HG02870 (cell line): Measurements from ENCODE around the gene SFSWAP.
"Not testable (repeated sequence)": the region's sequence is repeated elsewhere in the genome, so short reads cannot be mapped to it uniquely, and the experiment has no call there.

Experiments used
- ATAC-seq: cut with Tn5 transposase; IDR thresholded peaks from one replicate; pipeline ENCODE4 v1.9.1; 2021; ENCODE audit warnings: mild to moderate bottlenecking, moderate library complexity; ENCODE audit not compliant: unreplicated experiment

Gene SFSWAP

DNA sequence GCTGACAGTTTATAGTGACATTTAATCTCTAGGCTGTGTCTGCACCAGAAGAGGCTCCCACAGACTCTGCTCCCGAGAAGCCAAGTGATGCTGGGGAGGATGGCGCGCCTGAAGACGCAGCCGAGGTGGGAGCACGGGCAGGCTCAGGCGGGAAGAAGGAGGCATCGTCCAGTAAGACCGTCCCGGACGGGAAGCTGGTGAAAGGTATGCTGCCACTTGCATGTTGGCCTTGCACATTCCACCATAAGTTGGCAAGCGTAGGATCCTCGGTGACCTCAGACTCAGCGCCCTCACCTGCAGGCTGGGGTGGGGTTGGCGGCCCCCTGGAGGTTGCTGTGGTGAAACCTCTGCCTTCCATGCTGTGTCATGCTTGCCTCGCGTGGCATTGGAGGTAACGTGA, 45.6 kb downstream of the SFSWAP start:
- ATAC-seq = no peak

DNA sequence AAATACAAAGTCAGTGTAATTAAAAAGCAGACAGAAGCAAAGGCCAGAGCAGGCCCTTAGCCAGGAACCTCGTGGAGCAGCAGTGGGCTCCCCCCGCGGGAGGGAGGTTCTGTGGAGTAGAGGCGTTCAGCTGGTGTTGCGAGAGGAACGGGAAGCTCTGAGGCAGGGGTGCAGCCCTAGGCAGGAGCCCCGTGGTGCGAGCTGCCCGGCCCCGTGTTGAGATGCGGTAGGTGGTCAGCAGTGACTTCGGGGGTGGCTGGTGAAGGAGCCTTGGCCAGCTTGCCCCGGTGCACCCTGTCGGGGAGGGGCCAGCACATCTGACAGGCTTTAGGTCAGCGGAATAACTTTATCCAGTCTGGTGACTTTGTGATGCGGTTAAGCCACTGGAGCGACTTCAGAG, 46.2 kb downstream of the SFSWAP start:
- ATAC-seq = no peak

DNA sequence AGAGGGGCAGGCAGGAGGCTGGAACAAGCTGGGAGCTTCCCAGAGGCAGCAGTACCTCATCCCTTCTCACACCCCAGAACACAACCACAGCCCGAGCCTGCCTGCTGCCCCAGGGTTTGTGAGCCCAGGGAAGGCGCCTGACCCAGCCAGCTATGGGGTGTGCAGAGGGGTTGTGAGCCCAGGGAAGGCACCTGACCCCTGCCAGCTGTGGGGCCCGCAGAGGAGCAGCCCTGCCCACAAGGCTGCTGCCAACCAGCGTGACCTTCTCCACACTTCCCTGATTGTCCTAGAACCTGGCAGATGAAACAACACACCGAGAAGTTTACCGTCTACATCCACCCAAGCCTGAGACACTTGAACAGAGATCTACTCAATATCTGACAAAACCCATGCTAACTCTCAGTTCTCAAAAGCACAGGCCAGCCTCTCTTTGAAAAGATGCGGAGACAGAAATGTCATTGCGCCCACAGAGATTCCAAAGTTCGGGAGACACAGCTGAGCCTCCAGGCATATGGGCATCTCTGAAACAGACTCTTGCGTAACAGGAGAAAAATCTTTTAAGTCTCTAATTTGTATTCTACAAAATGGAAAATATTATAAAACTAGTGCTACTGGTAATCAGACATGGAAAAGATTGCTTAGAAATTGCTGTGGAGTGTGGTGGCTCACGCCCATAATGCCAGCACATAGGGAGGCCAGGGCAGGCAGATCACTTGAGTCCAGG, 47.3 kb downstream of the SFSWAP start:
- no peak for ATAC-seq

DNA sequence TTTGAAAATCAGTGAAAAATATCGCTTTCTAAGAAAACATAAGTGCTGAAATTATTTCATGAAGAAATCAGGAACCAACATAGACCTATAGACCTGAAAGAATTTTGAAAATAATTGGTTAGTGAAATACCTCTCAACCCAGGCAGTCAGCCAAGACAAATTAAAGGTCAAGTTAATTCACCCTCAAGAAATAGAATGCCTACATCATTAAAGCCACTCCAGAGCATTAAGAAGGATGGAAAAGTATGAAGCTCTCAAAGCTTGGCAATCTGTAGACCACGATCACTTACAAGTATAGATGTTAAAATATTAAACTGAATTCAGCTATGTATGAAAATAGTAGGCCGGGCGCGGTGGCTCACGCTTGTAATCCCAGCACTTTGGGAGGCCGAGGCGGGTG, 48.3 kb downstream of the SFSWAP start:
- ATAC-seq = no peak

DNA sequence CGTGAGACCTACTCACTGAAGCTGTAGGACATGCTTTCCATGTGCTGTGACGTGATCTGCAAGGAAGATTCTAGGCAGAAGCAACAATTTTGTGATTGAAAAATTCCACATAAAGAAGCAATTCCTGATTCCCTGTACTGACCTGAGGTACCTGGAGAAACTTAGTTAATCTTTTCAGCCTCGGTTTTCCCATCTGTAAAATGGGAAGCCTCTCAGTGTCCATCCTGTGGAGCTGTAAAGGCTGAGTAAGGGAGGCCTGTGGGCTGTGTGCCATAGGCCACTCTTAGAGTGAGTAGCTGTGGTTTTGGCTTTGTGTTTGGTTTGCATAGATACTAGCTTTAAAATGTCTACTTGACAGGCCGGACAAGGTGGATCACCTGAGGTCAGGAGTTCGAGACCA, 50.7 kb downstream of the SFSWAP start:
- ATAC-seq = no peak

DNA sequence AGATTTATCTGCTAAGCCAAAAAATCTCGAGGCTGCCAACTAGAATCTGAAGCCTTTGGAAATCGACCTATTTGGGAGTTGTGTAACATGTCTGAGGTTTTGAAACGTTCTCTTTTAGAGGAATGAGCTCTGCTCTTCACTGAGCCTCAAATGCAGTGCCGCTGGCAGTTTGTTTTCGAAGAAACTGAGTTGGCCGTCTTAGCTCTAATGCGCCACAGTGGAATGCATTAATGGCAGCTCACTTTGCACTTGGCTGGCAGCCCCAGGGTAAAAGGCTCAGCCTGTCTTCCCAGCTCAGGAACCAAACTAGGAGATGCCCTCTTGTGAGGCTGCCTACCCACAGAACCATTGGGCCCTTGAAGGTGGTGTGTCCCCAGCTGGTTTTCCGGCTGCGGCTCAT, 53.8 kb downstream of the SFSWAP start:
- ATAC-seq = no peak

DNA sequence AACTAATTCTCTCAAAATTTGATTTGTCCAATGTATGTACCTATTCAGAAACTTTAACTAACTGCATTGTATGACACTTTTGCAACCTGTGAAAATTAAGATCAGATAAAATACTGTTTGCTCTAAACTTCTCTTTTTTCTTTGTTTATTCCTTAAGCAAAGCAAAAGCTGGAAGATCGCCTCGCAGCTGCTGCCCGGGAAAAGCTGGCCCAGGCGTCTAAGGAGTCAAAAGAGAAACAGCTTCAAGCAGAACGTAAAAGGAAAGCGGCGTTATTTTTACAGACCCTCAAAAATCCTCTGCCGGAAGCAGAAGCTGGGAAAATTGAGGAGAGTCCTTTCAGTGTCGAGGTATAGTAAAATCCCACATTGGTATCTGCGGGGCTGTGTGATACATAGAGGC, 55.1 kb downstream of the SFSWAP start:
- no peak for ATAC-seq

DNA sequence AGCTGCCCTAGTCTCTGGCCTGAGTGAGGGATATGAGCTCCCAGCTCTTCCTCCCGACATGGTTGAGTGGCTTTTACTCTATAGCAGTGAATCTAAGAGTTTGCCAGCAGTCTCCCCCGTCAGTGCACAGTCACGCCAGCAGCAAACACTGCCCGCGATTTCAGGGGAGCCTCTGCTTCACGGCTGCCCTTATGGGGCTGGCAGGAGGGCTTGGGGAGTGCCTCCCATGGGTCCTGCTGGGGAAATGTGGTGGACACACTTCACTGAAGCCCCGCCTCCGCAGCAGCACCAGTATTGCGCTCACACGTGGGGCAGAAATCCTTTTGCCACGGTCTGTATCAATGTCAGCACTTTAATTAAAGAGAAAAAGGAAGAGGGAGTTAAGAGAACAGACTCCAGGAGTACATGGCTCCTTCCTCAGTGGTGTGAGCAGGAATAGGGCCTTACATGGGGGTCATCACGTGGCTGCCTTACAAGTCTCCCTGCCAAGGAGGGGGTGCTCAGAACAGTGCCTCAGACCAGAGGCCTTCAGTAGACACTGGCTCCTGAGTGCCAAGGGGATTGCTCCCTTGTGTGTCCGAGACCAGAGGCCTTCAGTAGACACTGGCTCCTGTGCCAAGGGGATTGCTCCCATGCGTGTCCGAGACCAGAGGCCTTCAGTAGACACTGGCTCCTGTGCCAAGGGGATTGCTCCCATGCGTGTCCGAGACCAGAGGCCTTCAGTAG, 55.7 kb downstream of the SFSWAP start:
- no peak for ATAC-seq

DNA sequence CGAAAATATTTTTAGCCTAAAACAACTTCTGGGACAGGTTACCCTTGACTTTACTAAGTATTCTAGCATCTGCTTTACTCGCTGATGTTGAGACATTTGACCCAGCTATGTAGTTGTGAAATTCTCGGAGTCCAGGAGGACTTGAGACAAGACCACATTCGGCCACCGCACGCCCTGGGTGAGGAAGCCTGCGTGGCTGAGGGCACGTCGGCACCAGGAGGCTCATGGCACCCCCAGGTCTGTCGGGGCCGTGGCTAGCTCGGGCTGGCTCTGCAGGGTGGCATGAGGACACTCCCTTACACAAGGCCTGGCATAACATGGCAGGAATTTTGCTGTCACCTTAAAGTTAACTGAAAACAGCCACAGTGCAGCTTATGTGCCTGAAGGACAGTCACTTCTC, 59.2 kb downstream of the SFSWAP start:
- ATAC-seq = no peak

DNA sequence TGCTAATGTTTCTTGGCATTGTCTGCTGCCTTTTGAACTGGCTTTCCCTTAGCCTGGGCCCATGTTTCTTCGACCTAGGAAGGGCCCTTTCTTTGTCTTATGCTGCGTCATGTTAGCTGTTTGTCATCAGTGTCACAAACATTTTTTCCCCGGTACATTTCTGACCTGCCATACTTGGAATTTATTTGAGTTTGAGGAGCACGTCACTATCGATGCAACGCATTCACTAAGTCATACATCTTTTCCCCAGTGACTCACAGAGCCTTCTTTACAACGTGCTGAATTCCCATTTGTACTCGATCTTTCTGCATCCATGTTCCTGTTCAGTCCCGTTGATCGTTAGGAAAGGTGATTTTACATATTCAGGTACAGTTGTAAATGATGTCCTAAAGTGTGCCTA, 61.1 kb downstream of the SFSWAP start:
- ATAC-seq = no peak

DNA sequence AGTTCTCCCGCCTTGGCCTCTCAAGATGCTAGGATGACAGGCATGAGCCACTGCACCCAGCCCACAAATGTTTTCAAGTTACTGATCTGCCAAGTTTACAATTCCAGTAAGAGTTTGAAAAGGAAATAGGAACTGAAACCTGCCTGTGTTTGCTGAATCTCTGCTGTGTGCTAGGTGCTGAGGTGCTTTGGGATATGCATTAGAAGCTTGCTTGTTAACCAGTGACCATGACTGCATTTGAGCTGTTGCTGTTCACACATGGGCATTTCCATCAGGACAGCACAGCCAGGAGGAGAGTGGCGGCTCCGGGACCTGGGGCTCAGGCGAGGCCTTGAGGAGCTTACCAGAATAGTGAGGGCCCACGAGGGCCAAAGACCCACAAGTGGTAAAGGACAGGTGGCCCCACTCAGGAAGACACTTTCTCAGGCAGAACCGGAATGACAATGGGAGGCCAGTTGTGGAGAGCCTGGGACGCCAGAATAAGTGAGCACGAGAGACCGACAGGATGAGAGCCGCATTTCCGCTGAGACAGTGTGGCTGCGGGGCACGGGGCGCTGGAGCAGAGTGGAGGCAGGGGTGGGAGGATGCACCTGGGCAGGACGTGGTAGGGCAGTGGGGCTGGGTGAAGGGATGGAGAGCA, 62.8 kb downstream of the SFSWAP start:
- peak; percentile 72 for ATAC-seq

DNA sequence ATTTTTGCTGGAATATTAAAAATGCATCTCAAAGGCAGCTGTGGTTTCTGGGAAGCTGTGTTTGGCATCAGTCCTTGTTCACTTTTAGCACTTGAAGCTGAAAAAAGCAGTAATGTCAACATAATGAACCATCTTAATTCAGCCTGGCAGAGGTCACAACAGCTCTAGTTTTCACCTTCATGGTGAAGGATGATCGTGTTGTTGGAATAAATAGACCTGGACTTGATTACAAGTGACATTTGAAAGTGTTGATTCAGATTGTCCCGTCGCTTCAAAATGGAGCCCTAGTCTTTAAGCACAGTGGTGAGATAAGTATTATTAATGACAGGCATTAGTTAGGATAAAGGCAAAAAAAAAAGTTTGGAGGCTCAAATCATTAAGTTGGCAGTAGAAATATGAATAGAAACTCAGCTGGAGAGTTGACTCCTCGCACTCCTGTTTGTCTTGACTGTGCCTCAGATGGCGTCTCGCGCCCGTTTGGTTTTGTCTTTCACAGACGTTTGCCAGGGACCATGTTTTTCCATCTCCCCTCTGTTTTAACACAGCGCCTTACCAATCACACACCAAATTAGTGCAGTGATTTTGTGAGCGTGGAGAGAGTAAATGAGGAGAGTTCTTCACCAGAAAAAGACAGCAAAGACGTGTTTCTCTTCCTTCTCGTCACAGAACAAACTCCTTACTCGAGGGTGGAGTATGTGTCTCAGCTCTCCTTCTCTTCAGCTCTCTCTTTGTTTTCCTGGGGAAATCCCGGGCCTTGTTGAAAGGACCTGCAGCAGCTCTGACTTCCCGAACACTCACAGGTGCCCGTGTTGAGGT, 63.9 kb downstream of the SFSWAP start:
- ATAC-seq = no peak

DNA sequence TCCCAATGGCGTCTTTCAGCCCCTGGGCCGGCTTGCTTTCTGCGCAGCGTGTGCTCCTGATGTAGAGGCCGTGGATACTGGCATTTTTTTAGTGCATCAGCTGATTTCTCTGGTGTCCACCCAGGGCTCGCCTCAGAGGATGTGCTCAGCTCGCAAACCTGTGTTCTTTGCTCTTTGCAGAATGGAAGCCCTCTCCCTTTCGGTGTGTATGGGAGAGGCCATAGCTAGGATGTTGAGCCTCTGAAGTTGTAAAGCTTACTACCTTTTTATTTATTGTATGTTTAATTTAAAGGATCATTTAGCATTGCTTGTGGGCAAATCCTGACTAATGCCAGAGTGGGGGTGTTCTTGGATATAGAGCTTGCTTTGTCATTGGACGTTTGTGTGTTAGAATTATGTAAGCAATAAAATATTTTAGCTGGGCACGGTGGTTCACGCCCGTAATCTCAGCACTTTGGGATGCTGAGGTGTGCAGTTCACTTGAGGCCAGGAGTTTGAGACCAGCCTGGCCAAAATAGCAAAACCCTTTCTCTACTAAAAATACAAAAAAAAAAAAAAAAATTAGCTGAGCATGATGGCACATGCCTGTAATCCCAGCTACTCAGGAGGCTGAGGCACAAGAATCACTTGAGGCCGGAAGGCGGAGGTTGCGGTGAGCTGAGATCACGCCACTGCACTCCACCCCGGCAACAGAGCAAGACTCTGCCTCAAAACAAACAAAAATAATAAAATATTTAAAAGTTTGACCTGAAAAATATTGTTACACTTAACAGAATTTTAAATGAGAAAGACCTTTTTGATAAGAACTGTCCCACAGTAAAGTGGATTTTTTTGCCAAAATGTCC, 64.7 kb downstream of the SFSWAP start:
- ATAC-seq = no peak

DNA sequence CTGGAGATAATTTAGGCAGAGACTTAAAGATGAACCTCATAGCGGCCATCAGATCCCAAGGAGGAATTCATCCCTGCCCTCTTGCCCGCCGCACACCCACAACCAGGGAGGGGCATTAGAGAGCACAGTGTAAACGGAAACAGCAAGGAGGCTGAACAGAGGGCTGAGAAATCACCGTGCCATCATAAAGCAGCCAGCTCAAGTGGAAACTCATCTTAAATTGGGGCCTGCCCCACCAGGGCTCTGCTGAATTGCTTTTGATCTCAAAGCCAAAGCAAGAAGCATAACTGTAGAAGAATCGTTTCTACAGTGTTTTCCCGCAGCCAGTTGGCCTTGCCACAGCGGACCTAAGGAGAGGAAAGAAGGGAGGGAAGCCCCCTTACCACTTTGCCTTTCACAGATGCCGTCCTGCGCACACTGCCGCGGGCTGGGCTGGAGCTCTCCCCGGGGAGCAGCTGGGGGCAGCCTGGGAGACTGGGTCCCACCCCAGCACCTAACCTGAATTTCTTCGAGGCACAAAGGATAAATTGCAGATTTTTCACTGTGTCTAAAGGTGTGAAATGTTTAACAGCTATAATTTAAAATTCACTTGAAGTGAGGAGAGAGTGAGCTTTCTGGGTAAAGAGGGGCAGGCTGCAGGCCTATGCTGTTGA, 65.5 kb downstream of the SFSWAP start:
- ATAC-seq = peak; percentile 30

DNA sequence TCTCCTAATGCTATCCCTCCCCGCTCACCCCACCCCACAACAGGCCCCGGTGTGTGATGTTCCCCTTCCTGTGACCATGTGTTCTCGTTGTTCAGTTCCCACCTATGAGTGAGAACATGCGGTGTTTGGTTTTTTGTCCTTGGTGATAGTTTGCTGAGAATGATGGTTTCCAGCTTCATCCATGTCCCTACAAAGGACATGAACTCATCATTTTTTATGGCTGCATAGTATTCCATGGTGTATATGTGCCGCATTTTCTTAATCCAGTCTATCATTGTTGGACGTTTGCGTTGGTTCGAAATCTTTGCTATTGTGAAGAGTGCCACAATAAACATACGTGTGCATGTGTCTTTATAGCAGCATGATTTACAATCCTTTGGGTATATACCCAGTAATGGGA, 66.4 kb downstream of the SFSWAP start:
- not testable (repeated sequence) for ATAC-seq

DNA sequence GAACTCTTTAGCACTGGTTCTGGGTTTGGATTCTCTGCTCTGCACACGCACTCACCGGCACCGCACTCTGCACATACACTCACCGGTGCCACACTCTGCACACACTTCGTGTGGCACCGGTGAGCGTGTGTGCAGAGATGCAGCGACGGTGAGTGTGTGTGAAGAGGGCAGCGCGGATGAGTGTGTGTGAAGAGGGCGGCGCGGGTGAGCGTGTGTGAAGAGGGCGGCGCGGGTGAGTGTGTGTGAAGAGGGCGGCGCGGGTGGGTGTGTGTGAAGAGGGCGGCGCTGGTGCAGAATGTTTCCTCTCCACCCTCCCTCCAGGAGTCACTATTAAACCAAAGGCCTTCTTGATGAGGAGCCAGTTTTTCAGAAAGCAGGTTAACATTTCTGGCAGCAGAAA, 68.1 kb downstream of the SFSWAP start:
- no peak for ATAC-seq

DNA sequence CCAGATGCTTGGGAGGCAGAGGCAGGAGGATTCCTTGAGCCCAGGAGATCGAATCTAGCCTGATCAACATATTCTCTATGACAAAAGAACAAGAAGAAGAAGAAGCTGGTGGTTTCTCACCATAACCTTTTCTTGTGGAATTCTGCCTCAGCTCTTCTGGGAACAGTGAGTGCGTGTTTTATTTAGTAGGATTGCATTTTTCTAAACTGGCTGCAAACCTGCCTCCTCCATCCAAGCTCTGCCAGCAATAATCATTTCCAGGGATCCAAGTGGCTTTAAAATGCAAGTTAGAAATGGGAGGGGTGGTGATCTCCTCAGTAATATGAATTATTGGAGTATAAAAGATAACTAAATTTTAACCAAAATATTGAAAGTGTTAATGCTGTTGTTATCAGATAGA, 71.2 kb downstream of the SFSWAP start:
- no peak for ATAC-seq

DNA sequence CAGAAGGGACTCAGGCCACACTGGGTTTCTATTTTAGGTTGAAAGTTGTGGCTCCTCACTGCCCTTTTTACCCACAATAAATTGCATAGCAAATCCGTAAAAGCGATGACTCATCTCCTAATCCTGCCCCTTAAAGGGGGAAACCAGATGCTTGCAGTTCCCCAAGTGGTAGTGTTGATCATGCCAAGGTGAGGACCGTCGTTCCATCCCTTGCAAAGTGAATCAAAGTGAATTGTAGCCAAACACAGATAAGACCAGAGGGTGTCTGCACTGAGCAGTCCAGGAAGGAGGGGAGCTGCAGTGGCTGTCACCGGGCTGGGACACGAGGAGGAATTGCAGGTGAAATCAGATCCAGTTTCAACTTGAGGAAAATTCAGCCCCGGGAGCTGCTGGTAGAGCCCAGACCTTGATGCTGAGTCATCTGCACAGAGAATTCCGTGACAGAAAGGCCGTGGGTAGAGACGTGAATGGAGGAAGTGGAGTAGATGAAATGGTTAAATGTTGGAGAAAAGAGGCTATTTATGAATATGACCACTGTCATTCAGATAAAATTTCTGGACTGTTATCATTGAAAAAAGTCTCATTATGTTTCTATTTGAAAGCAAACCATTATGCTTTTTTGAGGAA, 73.1 kb downstream of the SFSWAP start:
- ATAC-seq = peak; percentile 63
